Measurements from ENCODE around the gene CCDC6. TPM values are rescaled to one million over a fixed set of nuclear protein-coding genes. Genes with fewer than 3 reads are reported as not detected.

CCDC6 gene
- total RNA-seq, 1 experiment from 2014 or later = 58.4 TPM

GRCh38 chr10:59852670-59853069 is 53.7 kb downstream of the CCDC6 start:
- peaks cover 2% of the 10 kb centered on the region for H3K79me1 ChIP-seq (ENCODE audit: insufficient read depth, low read depth, low read length, poor library complexity, severe bottlenecking)
- H3K14ac ChIP-seq (ENCODE audit: insufficient read depth, low read length) = no peak overlapping the region
- no peak for DNase-seq
- no peak overlapping the region for H3K56ac ChIP-seq (ENCODE audit: insufficient read length, low read depth, low read length)
- no peaks in the 10 kb centered on the region for H3K9me3 ChIP-seq (ENCODE audit: control insufficient read depth, low read depth, low read length)
- H3K18ac ChIP-seq (ENCODE audit: insufficient read length, low read depth, low read length) = no peak overlapping the region
- WGBS (ENCODE audit: extremely low coverage, insufficient read length, low lambda C conversion rate) = no CpG with 5 or more reads among the region's 1 CpG
- H2AFZ ChIP-seq (ENCODE audit: low read length) = no peak overlapping the region
- H3K4me1 ChIP-seq (ENCODE audit: insufficient read depth, low read length) = no peaks in the 10 kb centered on the region; the same call in none of the 2 replicates
- H2BK5ac ChIP-seq (ENCODE audit: insufficient read length, low read length) = no peak overlapping the region
- Mint-ChIP-seq H3K27ac (peak overlapping the region in 1 of 3 experiments; percentile 48; a peak in 2 of 7 replicates), H3K4me1 (peaks cover 55 to 65% of the 10 kb centered on the region in 2 experiments), H3K9me3 (no peaks in the 10 kb centered on the region), H3K27me3 (ENCODE audit: low read depth) (no peaks in the 10 kb centered on the region), H3K4me3 (no peak overlapping the region), H3K36me3 (ENCODE audit: insufficient read depth in 1 of 3, low read depth in 3 of 3) (peaks cover 8 to 28% (median 13%) of the 10 kb centered on the region in 3 experiments; a peak in 4 of 7 replicates)
- H3K79me2 ChIP-seq (ENCODE audit: insufficient read depth, low read length) = peaks cover 7% of the 10 kb centered on the region; the same call in 1 of the 2 replicates
- H2BK12ac ChIP-seq (ENCODE audit: insufficient read length, low read depth, low read length) = no peak overlapping the region
- H3K4me2 ChIP-seq (ENCODE audit: insufficient read depth, insufficient read length, low read length) = no peak overlapping the region
- no peak for TF ChIP-seq CTCF (conservative IDR thresholded peaks at IDR 0.05)
- no peak overlapping the region for H2BK20ac ChIP-seq (ENCODE audit: low read depth, low read length, poor library complexity, severe bottlenecking)
- H4K91ac ChIP-seq (ENCODE audit: insufficient read length, low read depth, low read length) = no peak overlapping the region
- no peak overlapping the region for H3K23ac ChIP-seq (ENCODE audit: insufficient read length, low read depth, low read length)
- no peak overlapping the region for H4K8ac ChIP-seq (replicated peaks; ENCODE audit: insufficient read length, low read depth, low read length)
- no peak overlapping the region for H3T11ph ChIP-seq (ENCODE audit: low read length)
- no peaks in the 10 kb centered on the region for H3K23me2 ChIP-seq (ENCODE audit: insufficient read length, low read depth, low read length, poor library complexity, severe bottlenecking)
- H2AK5ac ChIP-seq (ENCODE audit: insufficient read length, low read length) = no peak overlapping the region
- no peak overlapping the region for H2BK120ac ChIP-seq (ENCODE audit: low read depth, low read length, poor library complexity, severe bottlenecking)
- no peak overlapping the region for H3K9ac ChIP-seq (ENCODE audit: extremely low read depth, insufficient read length, low read length)
- no peaks in the 10 kb centered on the region for H4K20me1 ChIP-seq (ENCODE audit: control insufficient read depth, insufficient read depth, insufficient read length)
- no peak overlapping the region for H3K27ac ChIP-seq (ENCODE audit: insufficient read length, low read depth, low read length)
- H3K27me3 ChIP-seq (ENCODE audit: insufficient read depth, low read length) = no peaks in the 10 kb centered on the region
- no peak overlapping the region for H3K4ac ChIP-seq (ENCODE audit: low read depth, low read length)
- H2BK15ac ChIP-seq (ENCODE audit: low read depth, low read length) = no peak overlapping the region
- H4K5ac ChIP-seq (ENCODE audit: insufficient read length, low read depth, low read length) = no peak overlapping the region
